ENCODE measurements around the gene IL2RG. TPM values are rescaled to one million over a fixed set of nuclear protein-coding genes. Genes with fewer than 3 reads are reported as not detected.

Gene IL2RG
- total RNA-seq, 1 donor from 2014 or later = 1.0 TPM

- H3K36me3 ChIP-seq (ENCODE audit: control insufficient read depth in 3 of 3, insufficient read depth in 3 of 3, low read length in 3 of 3) = no peaks in the 10 kb centered on the region
- no peak overlapping the region for H3K9ac ChIP-seq (ENCODE audit: low read depth in 1 of 3, low read length in 3 of 3)
- H3K4me1 ChIP-seq (ENCODE audit: control insufficient read depth in 3 of 3, insufficient read depth in 3 of 3, low read length in 3 of 3) = no peaks in the 10 kb centered on the region
- H3K27me3 ChIP-seq (ENCODE audit: control insufficient read depth in 3 of 3, insufficient read depth in 3 of 3, low read length in 3 of 3) = no peaks in the 10 kb centered on the region
- no peak overlapping the region for H3K27ac ChIP-seq (ENCODE audit: low read depth, low read length)
- no peaks in the 10 kb centered on the region for H3K9me3 ChIP-seq (ENCODE audit: control insufficient read depth in 3 of 3, low read length in 3 of 3)
- H3K4me3 ChIP-seq (ENCODE audit: low read length in 3 of 3) = no peak overlapping the region
These were observed 29.9 kb downstream of the IL2RG start for GRCh38 chrX:71081330-71082123.

- Histone ChIP-seq H3K9ac (ENCODE audit: low read depth in 1 of 3, low read length in 3 of 3) (no peak overlapping the region), H3K36me3 (ENCODE audit: control insufficient read depth in 3 of 3, insufficient read depth in 3 of 3, low read length in 3 of 3) (no peaks in the 10 kb centered on the region)
These were observed 40.8 kb downstream of the IL2RG start for GRCh38 chrX:71070531-71070930.

DNA sequence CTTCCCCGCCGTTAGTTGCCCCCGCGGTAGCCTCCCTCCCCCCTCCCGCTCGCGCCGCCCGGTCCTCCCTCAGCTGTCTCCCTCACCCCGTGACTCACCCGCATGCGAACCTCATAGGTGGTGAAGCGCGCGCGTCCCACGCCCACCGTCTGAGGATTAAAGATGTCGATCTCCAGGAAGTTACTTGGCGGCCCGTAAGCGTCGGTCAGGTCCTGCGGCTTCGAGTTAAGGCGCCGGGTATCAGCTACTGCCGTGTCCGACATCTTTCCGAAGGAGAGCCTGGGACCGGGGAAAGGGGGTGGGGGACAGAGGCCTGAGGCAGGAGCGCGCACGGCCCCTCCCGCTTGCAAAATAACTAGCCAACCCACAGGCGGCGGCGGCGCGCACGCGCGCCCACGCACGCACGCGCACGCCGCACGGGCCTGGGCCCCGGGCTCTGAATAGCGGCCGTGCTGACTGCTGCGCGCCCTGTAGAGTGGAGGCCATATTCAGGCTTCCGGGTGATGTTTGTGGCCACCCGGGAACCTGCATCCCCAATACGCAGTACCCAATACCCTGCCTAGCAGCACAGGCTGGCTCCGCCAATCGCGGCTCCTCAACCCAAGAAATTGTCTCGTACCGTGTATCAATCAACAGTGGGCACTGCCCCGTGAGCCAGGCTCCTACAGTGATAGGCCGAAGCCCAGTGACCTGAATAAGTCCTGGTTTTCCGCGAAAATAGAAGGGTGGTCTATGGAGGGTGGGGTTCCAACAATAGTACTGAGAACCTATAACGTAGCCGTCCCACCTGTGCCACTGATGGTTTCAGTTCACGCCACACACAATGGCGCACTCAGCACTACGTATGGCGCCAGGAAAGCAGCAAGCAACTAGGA lies 43.1 kb downstream of the IL2RG start, which contains the start of gene SNX12:
SNX12 (minus strand) TSS at position 291 of the 875 bp plus-strand sequence; CDS start at position 263, 28 bp downstream.
- Histone ChIP-seq H3K4me3 (ENCODE audit: low read length in 3 of 3) (peak within 1 kb of the TSS; percentile 81 to 94 (median 84)), H3K27ac (ENCODE audit: low read depth, low read length) (peak within 1 kb of the TSS; percentile 82), H3K9me3 (ENCODE audit: control insufficient read depth in 3 of 3, low read length in 3 of 3) (no peaks in the 10 kb centered on the region), H3K36me3 (ENCODE audit: control insufficient read depth in 3 of 3, insufficient read depth in 3 of 3, low read length in 3 of 3) (no peaks in the 10 kb centered on the region), H3K27me3 (ENCODE audit: control insufficient read depth in 3 of 3, insufficient read depth in 3 of 3, low read length in 3 of 3) (peaks cover 0 to 3% (median 0%) of the 10 kb centered on the region in 3 donors), H3K9ac (ENCODE audit: low read depth in 1 of 3, low read length in 3 of 3) (peak within 1 kb of the TSS; percentile 77 to 86 (median 81)), H3K4me1 (ENCODE audit: control insufficient read depth in 3 of 3, insufficient read depth in 3 of 3, low read length in 3 of 3) (peaks cover 4 to 10% (median 5%) of the 10 kb centered on the region in 3 donors)

More at GRCh38 chrX:71070531-71070930, 40.8 kb downstream of the IL2RG start:
- Histone ChIP-seq H3K27ac (ENCODE audit: low read depth, low read length) (no peak overlapping the region), H3K27me3 (ENCODE audit: control insufficient read depth in 3 of 3, insufficient read depth in 3 of 3, low read length in 3 of 3) (peaks cover 0 to 6% (median 0%) of the 10 kb centered on the region in 3 donors), H3K4me3 (ENCODE audit: low read length in 3 of 3) (no peak overlapping the region), H3K9me3 (ENCODE audit: control insufficient read depth in 3 of 3, low read length in 3 of 3) (no peaks in the 10 kb centered on the region), H3K4me1 (ENCODE audit: control insufficient read depth in 3 of 3, insufficient read depth in 3 of 3, low read length in 3 of 3) (peaks cover 4 to 10% (median 5%) of the 10 kb centered on the region in 3 donors)

- peaks cover 4 to 10% (median 5%) of the 10 kb centered on the region in 3 donors for H3K4me1 ChIP-seq (ENCODE audit: control insufficient read depth in 3 of 3, insufficient read depth in 3 of 3, low read length in 3 of 3)
- peak overlapping the region; percentile 82 for H3K27ac ChIP-seq (ENCODE audit: low read depth, low read length)
- H3K4me3 ChIP-seq (ENCODE audit: low read length in 3 of 3) = peak overlapping the region; percentile 81 to 82 (median 82)
- H3K9me3 ChIP-seq (ENCODE audit: control insufficient read depth in 3 of 3, low read length in 3 of 3) = no peaks in the 10 kb centered on the region
- no peaks in the 10 kb centered on the region for H3K27me3 ChIP-seq (ENCODE audit: control insufficient read depth in 3 of 3, insufficient read depth in 3 of 3, low read length in 3 of 3)
- peak overlapping the region; percentile 77 to 85 (median 81) for H3K9ac ChIP-seq (ENCODE audit: low read depth in 1 of 3, low read length in 3 of 3)
- H3K36me3 ChIP-seq (ENCODE audit: control insufficient read depth in 3 of 3, insufficient read depth in 3 of 3, low read length in 3 of 3) = no peaks in the 10 kb centered on the region
These were observed 43.7 kb downstream of the IL2RG start for GRCh38 chrX:71067712-71068043.

- Histone ChIP-seq H3K36me3 (ENCODE audit: control insufficient read depth in 3 of 3, insufficient read depth in 3 of 3, low read length in 3 of 3) (no peaks in the 10 kb centered on the region), H3K4me3 (ENCODE audit: low read length in 3 of 3) (peak overlapping the region; percentile 81 to 82 (median 82)), H3K27me3 (ENCODE audit: control insufficient read depth in 3 of 3, insufficient read depth in 3 of 3, low read length in 3 of 3) (no peaks in the 10 kb centered on the region), H3K4me1 (ENCODE audit: control insufficient read depth in 3 of 3, insufficient read depth in 3 of 3, low read length in 3 of 3) (peaks cover 4 to 10% (median 5%) of the 10 kb centered on the region in 3 donors), H3K27ac (ENCODE audit: low read depth, low read length) (peak overlapping the region; percentile 82), H3K9me3 (ENCODE audit: control insufficient read depth in 3 of 3, low read length in 3 of 3) (no peaks in the 10 kb centered on the region), H3K9ac (ENCODE audit: low read depth in 1 of 3, low read length in 3 of 3) (peak overlapping the region; percentile 77 to 85 (median 81))
These were observed 44.3 kb downstream of the IL2RG start for GRCh38 chrX:71067089-71067488.

DNA sequence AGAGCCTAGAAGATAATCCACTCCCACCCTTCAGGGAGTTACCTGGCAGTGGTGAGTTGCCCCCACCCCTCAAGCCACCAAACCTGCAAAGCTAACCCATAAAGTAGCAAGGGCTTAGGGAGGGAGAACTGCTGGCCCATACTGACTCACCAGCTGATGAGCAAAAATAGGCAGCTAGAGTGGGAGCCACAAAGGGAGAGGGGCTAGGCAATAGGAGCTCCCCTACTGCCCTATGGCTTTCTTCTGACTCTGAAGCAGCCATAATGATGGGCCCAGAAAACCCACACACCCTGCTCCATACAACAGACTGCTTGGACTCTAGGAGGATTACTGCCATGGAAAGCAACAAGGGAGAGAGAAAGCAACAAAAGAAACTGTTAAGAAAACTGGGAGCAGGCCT lies 51.2 kb downstream of the IL2RG start:
- Histone ChIP-seq H3K4me1 (ENCODE audit: control insufficient read depth in 3 of 3, insufficient read depth in 3 of 3, low read length in 3 of 3) (no peaks in the 10 kb centered on the region), H3K27me3 (ENCODE audit: control insufficient read depth in 3 of 3, insufficient read depth in 3 of 3, low read length in 3 of 3) (no peaks in the 10 kb centered on the region), H3K36me3 (ENCODE audit: control insufficient read depth in 3 of 3, insufficient read depth in 3 of 3, low read length in 3 of 3) (peaks cover 5 to 21% (median 13%) of the 10 kb centered on the region in 3 donors), H3K9me3 (ENCODE audit: control insufficient read depth in 3 of 3, low read length in 3 of 3) (no peaks in the 10 kb centered on the region), H3K9ac (ENCODE audit: low read depth in 1 of 3, low read length in 3 of 3) (no peak overlapping the region), H3K27ac (ENCODE audit: low read depth, low read length) (no peak overlapping the region), H3K4me3 (ENCODE audit: low read length in 3 of 3) (no peak overlapping the region)

GRCh38 chrX:71057848-71058530 lies 53.4 kb downstream of the IL2RG start:
- no peaks in the 10 kb centered on the region for H3K4me1 ChIP-seq (ENCODE audit: control insufficient read depth in 3 of 3, insufficient read depth in 3 of 3, low read length in 3 of 3)
- H3K27ac ChIP-seq (ENCODE audit: low read depth, low read length) = no peak overlapping the region
- H3K27me3 ChIP-seq (ENCODE audit: control insufficient read depth in 3 of 3, insufficient read depth in 3 of 3, low read length in 3 of 3) = no peaks in the 10 kb centered on the region
- H3K9ac ChIP-seq (ENCODE audit: low read depth in 1 of 3, low read length in 3 of 3) = no peak overlapping the region
- H3K9me3 ChIP-seq (ENCODE audit: control insufficient read depth in 3 of 3, low read length in 3 of 3) = no peaks in the 10 kb centered on the region
- no peak overlapping the region for H3K4me3 ChIP-seq (ENCODE audit: low read length in 3 of 3)
- H3K36me3 ChIP-seq (ENCODE audit: control insufficient read depth in 3 of 3, insufficient read depth in 3 of 3, low read length in 3 of 3) = peaks cover 5 to 21% (median 13%) of the 10 kb centered on the region in 3 donors

Small RNAs within 50 kb of the gene (small RNA-seq; reads per million reads assigned to genes)
- not detected for gene CXorf65

Other genes starting within 250 kb of the IL2RG start
- gene TEX11, start 202.9 kb downstream of the IL2RG start, total RNA-seq = not detected
- gene SLC7A3, start 180.5 kb downstream of the IL2RG start, total RNA-seq = 0.52 TPM
- 37.6 TPM for gene SNX12, start 43.2 kb downstream of the IL2RG start, total RNA-seq
- gene FOXO4, start 15.7 kb downstream of the IL2RG start, total RNA-seq = 30.3 TPM
- not detected for gene CXorf65, start 4.8 kb downstream of the IL2RG start, total RNA-seq
- gene MED12, start 7.0 kb upstream of the IL2RG start, total RNA-seq = 37.6 TPM
- gene NLGN3, start 33.3 kb upstream of the IL2RG start, total RNA-seq = 1.0 TPM
- gene GJB1, start 111.6 kb upstream of the IL2RG start, total RNA-seq = not detected
- gene ZMYM3, start 142.6 kb upstream of the IL2RG start, total RNA-seq = 9.4 TPM
- gene NONO, start 172.1 kb upstream of the IL2RG start, total RNA-seq = 297 TPM
- 120 TPM for gene ITGB1BP2, start 190.2 kb upstream of the IL2RG start, total RNA-seq